Neutrophil (primary cell): ENCODE data around the gene CDCA7L.

Experiments
- H3K27ac ChIP-seq: fragments of 200-600 bp; sonication (generic); 2 replicates; pipeline ENCODE4 v1.5.1; 2016; ENCODE audit warnings: mild to moderate bottlenecking, moderate library complexity
- H3K27me3 ChIP-seq: fragments of 200-600 bp; sonication (generic); 2 replicates; pipeline ENCODE4 v1.6.0; 2016; ENCODE audit warnings: mild to moderate bottlenecking
- H3K36me3 ChIP-seq: fragments of 200-600 bp; sonication (generic); 2 replicates; pipeline ENCODE4 v1.5.1; 2017
- H3K4me1 ChIP-seq, 2 experiments: fragments of 200-600 bp in 1 of 2; sonication (generic) in 1 of 2; 1 replicate in 1 of 2; 2 replicates in 1 of 2; pipeline versions ENCODE4 v1.5.1 to v1.6.1; 2013 to 2016; ENCODE audit warnings: low read depth in 1 of 2, low read length in 1 of 2, mild to moderate bottlenecking in 1 of 2, moderate library complexity in 1 of 2; ENCODE audit not compliant: control insufficient read depth in 1 of 2, insufficient read depth in 1 of 2
- H3K4me3 ChIP-seq, 2 experiments: fragments of 200-600 bp in 1 of 2; sonication (generic) in 1 of 2; 1 replicate in 1 of 2; 2 replicates in 1 of 2; pipeline ENCODE4 v1.5.1; 2013 to 2016; ENCODE audit warnings: low read depth in 1 of 2, low read length in 1 of 2, mild to moderate bottlenecking in 1 of 2, moderate library complexity in 1 of 2
- H3K9me3 ChIP-seq: fragments of 200-600 bp; sonication (generic); 2 replicates; pipeline ENCODE4 v1.5.1; 2016
- TF ChIP-seq, protein P1 (sequence below): fragments of 200-600 bp; sonication (generic); IDR thresholded peaks from 2 replicates; pipeline ENCODE4 v1.5.1; 2016; ENCODE audit warnings: antibody characterized with exemption

Gene CDCA7L

DNA sequence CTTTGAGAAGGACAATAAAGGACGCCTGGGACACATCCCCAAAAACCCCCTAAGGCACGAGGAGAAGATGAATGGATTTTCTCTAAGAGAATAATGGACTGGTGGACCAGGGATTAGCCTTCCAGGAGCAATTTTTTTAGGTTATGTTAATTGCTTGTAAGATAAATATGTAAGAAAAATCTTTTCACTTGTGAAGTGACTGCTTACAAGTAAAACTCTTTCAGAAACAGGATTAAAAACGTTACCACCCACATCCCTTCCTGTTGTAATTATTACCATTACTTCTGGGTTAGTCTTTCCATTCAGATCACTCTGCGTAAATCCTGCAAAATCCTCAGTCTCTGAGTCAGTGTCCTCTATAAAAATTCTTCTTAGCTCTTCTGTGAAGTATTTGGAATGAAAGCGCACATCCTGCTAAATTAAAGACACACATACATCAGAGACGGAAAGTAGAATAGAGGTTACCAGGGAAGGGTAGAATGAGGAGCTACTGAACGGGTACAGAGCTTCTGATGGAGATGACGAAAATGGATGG is 34.3 kb downstream of the CDCA7L start:
- Histone ChIP-seq H3K9me3 (no peaks in the 10 kb centered on the region), H3K27me3 (no peaks in the 10 kb centered on the region), H3K4me3 (no peak overlapping the region), H3K4me1 (peaks cover 20 to 26% of the 10 kb centered on the region in 2 experiments), H3K36me3 (peaks cover 28% of the 10 kb centered on the region), H3K27ac (no peak overlapping the region)
- TF ChIP-seq, protein P1, sequence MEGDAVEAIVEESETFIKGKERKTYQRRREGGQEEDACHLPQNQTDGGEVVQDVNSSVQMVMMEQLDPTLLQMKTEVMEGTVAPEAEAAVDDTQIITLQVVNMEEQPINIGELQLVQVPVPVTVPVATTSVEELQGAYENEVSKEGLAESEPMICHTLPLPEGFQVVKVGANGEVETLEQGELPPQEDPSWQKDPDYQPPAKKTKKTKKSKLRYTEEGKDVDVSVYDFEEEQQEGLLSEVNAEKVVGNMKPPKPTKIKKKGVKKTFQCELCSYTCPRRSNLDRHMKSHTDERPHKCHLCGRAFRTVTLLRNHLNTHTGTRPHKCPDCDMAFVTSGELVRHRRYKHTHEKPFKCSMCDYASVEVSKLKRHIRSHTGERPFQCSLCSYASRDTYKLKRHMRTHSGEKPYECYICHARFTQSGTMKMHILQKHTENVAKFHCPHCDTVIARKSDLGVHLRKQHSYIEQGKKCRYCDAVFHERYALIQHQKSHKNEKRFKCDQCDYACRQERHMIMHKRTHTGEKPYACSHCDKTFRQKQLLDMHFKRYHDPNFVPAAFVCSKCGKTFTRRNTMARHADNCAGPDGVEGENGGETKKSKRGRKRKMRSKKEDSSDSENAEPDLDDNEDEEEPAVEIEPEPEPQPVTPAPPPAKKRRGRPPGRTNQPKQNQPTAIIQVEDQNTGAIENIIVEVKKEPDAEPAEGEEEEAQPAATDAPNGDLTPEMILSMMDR = no peak

DNA sequence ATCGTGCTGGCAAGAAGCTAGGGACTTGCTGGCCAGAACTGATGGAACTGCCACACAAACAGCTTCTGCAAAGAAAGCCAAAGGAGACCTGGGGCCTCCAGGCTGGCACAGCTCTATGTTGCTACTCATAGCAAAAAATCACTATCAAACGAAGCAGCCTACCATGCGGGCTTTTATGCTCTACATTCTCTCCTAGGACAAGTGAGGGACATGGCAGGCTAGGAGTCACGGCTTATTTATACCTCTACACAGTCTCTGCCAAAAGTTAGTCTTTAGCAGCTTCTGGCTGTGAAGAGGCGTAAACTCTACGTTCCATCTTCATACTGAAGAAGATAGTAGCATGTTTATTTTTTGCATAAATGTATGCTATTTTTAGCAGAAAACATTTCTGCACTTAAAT is 35.4 kb downstream of the CDCA7L start:
- peaks cover 39% of the 10 kb centered on the region for H3K36me3 ChIP-seq
- no peaks in the 10 kb centered on the region for H3K27me3 ChIP-seq
- H3K4me1 ChIP-seq = peaks cover 20 to 26% of the 10 kb centered on the region in 2 experiments
- no peak overlapping the region for H3K27ac ChIP-seq
- H3K9me3 ChIP-seq = no peaks in the 10 kb centered on the region
- TF ChIP-seq, protein P1 = no peak
- H3K4me3 ChIP-seq = no peak overlapping the region

DNA sequence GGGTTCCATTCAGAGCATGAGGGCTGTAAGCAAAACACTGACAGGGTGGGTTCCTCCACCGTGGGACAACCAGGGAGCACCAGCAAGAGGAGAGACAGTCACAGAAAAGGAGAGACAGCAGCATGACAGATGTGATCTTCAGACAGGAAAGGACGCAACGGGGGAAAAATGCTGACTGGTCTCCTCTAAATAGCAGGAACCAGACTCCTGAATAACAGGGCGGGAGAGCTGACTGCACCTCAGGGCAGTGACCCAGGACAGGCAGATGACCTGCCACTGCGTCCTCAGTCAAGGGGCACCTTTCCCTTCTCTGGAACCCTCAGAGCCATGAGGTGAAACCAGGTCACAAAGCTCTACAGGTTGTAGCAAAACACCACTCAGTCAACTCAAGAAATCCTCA is 37.0 kb downstream of the CDCA7L start:
- H3K27ac ChIP-seq = no peak overlapping the region
- H3K27me3 ChIP-seq = no peaks in the 10 kb centered on the region
- H3K9me3 ChIP-seq = no peaks in the 10 kb centered on the region
- peaks cover 55% of the 10 kb centered on the region for H3K36me3 ChIP-seq
- no peak overlapping the region for H3K4me3 ChIP-seq
- peaks cover 8 to 13% of the 10 kb centered on the region in 2 experiments for H3K4me1 ChIP-seq
- TF ChIP-seq, protein P1 = no peak

DNA sequence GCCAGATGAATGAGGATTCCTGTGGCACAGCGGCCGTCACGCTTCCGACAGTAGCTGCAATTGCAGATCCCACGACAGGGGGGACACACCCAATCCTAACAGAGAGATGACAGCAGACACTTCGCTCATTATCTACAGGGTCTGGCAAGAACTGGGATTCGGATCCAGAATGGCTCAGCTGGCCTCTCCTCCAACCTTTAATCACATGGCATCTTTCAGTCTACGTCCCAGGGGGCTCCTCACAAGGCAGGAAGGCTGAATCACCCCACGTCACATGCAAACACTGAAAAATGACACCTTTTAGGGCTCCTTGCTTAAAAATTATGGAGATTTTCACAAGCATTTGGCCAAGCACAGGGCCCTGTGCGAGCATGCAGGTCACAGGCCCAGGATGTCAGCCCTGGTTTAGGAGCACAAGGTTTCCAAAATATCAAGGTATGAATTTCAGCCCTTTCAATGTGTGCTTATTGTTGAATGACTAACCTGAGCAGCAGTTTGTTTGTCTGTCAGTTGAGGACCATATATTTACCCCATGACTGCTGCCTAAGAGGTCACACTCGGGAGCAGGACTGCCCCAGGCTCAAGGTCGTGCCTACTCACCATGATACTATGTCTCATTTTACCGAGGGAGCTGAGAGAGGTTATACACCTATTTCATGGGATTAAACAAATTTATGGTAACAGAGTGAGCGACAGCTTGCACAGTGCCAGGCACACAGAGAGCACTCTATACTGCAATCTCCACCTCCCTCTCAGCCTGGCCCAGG is 42.5 kb downstream of the CDCA7L start:
- Histone ChIP-seq H3K9me3 (no peaks in the 10 kb centered on the region), H3K27ac (no peak overlapping the region), H3K4me3 (no peak overlapping the region), H3K4me1 (peaks cover 12 to 17% of the 10 kb centered on the region in 2 experiments), H3K36me3 (peaks cover 75% of the 10 kb centered on the region), H3K27me3 (no peaks in the 10 kb centered on the region)
- TF ChIP-seq, protein P1 = no peak

DNA sequence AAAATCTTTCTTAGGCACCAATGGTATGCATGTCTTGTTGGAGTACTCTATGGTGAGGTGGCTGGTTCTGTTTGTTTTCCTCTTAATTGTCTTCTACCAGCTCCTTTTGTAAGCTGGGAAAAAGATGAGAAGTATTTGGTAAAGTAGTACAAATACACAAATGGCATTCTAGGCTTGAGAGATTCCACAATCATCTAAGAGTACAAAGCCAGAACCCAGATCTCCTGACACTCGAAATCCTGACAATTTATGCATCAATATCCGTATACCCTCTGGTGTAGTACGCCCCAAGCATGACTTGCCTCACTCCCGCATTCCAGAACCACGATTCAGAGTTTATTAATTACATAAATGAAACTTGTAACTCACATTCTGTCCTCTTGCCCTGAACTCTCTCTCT is 43.5 kb downstream of the CDCA7L start:
- no peak overlapping the region for H3K4me3 ChIP-seq
- no peaks in the 10 kb centered on the region for H3K9me3 ChIP-seq
- peaks cover 22 to 27% of the 10 kb centered on the region in 2 experiments for H3K4me1 ChIP-seq
- no peak overlapping the region for H3K27ac ChIP-seq
- H3K36me3 ChIP-seq = peaks cover 67% of the 10 kb centered on the region
- TF ChIP-seq, protein P1 = no peak
- H3K27me3 ChIP-seq = no peaks in the 10 kb centered on the region
